Skin of body (tissue), 2 donors: ENCODE data around the gene EGFL7. TPM values are rescaled to one million over a fixed set of nuclear protein-coding genes. Genes with fewer than 3 reads are reported as not detected.

Experiments
- DNase-seq: peaks from one replicate; lab custom pipeline; 2025; lab: John Stamatoyannopoulos, UW
- total RNA-seq: library from RNA; depleted of rRNA; stranded (reverse); fragments of >200 nt; gene quantifications from one replicate; pipeline ENCODE4 v1.2.3, GENCODE V29; 2014

Gene EGFL7
- 29.0 TPM for total RNA-seq

- no peak for DNase-seq
Observed at GRCh38 chr9:136662656-136663581, at the start of gene EGFL7. Gene EGFL7, plus strand, starts transcription at chr9:136662916. Its CDS starts 5,367 bp downstream, at chr9:136668283.

- no peak for DNase-seq
Observed at GRCh38 chr9:136613824-136614371, 48.8 kb upstream of the EGFL7 start.

GRCh38 chr9:136614372-136614922 is 48.3 kb upstream of the EGFL7 start:
- no peak for DNase-seq

GRCh38 chr9:136614967-136615623 is 47.6 kb upstream of the EGFL7 start:
- no peak for DNase-seq

- no peak for DNase-seq
Observed at GRCh38 chr9:136615631-136616306, 46.9 kb upstream of the EGFL7 start.

GRCh38 chr9:136616307-136616635 is 46.4 kb upstream of the EGFL7 start:
- DNase-seq: no peak

GRCh38 chr9:136616948-136617695 is 45.6 kb upstream of the EGFL7 start:
- DNase-seq: no peak

- no peak for DNase-seq
Observed at GRCh38 chr9:136617746-136618579, 44.8 kb upstream of the EGFL7 start.

GRCh38 chr9:136618580-136619547 is 43.9 kb upstream of the EGFL7 start:
- DNase-seq: no peak

GRCh38 chr9:136619742-136620440 is 42.8 kb upstream of the EGFL7 start:
- DNase-seq: no peak

GRCh38 chr9:136620441-136621018 is 42.2 kb upstream of the EGFL7 start:
- no peak for DNase-seq

- DNase-seq: no peak
Observed at GRCh38 chr9:136621019-136621733, 41.5 kb upstream of the EGFL7 start.

- no peak for DNase-seq
Observed at GRCh38 chr9:136621734-136622093, 41.0 kb upstream of the EGFL7 start.

GRCh38 chr9:136622538-136622948 is 40.2 kb upstream of the EGFL7 start:
- DNase-seq: no peak

- no peak for DNase-seq
Observed at GRCh38 chr9:136623016-136623841, 39.5 kb upstream of the EGFL7 start.

- DNase-seq: no peak
Observed at GRCh38 chr9:136623842-136624183, 38.9 kb upstream of the EGFL7 start.
